NCI-H2227 (cell line): ENCODE measurements around the gene CAMK1D.

Experiments used
- DNase-seq: peaks from one replicate; lab custom pipeline; 2025; ENCODE audit not compliant: unreplicated experiment; lab: John Stamatoyannopoulos, UW

CAMK1D gene

GRCh38 chr10:12685261-12686058 lies 336.1 kb downstream of the CAMK1D start:
- no peak for DNase-seq

GRCh38 chr10:12687996-12688395 lies 338.6 kb downstream of the CAMK1D start:
- DNase-seq, result no peak

GRCh38 chr10:12689893-12690292 lies 340.5 kb downstream of the CAMK1D start:
- DNase-seq, result no peak

- no peak for DNase-seq
Observed at GRCh38 chr10:12690525-12691126, 341.3 kb downstream of the CAMK1D start.

- DNase-seq, result no peak
Observed at GRCh38 chr10:12691596-12691995, 342.2 kb downstream of the CAMK1D start.

- no peak for DNase-seq
Observed at GRCh38 chr10:12697764-12698163, 348.4 kb downstream of the CAMK1D start.

GRCh38 chr10:12699258-12699700 lies 349.9 kb downstream of the CAMK1D start:
- DNase-seq, result no peak

GRCh38 chr10:12699781-12700556 lies 350.6 kb downstream of the CAMK1D start:
- DNase-seq, result no peak

GRCh38 chr10:12700557-12700874 lies 351.2 kb downstream of the CAMK1D start:
- no peak for DNase-seq

- no peak for DNase-seq
Observed at GRCh38 chr10:12701696-12702095, 352.3 kb downstream of the CAMK1D start.

- no peak for DNase-seq
Observed at GRCh38 chr10:12702215-12702770, 352.9 kb downstream of the CAMK1D start.

- no peak for DNase-seq
Observed at GRCh38 chr10:12703126-12703525, 353.8 kb downstream of the CAMK1D start.

GRCh38 chr10:12703813-12704212 lies 354.5 kb downstream of the CAMK1D start:
- no peak for DNase-seq

GRCh38 chr10:12704488-12704887 lies 355.1 kb downstream of the CAMK1D start:
- DNase-seq, result no peak

- no peak for DNase-seq
Observed at GRCh38 chr10:12705943-12706342, 356.6 kb downstream of the CAMK1D start.

- DNase-seq, result peak; percentile 35
Observed at GRCh38 chr10:12707461-12708185, 358.3 kb downstream of the CAMK1D start.

- no peak for DNase-seq
Observed at GRCh38 chr10:12709000-12709401, 359.7 kb downstream of the CAMK1D start.

GRCh38 chr10:12709521-12709963 lies 360.2 kb downstream of the CAMK1D start:
- no peak for DNase-seq

- DNase-seq, result no peak
Observed at GRCh38 chr10:12710157-12710556, 360.8 kb downstream of the CAMK1D start.

- peak; percentile 70 for DNase-seq
Observed at GRCh38 chr10:12710594-12711349, 361.4 kb downstream of the CAMK1D start.
